KOPT-K1 (cell line): ENCODE measurements around the gene ACTL10.

Experiments used
- H3K27ac ChIP-seq: fragments of 200-600 bp; sonication (generic); 2 replicates; pipeline ENCODE4 v1.5.1; 2016; ENCODE audit warnings: antibody characterized with exemption, mild to moderate bottlenecking, low read depth, low read length; ENCODE audit not compliant: poor library complexity, severe bottlenecking
- H3K36me3 ChIP-seq: fragments of 200-600 bp; sonication (generic); 2 replicates; pipeline ENCODE4 v1.5.1; 2017; ENCODE audit warnings: antibody characterized with exemption, mild to moderate bottlenecking, low read length, moderate library complexity; ENCODE audit not compliant: insufficient read depth
- H3K9me3 ChIP-seq: fragments of 200-600 bp; sonication (generic); 2 replicates; pipeline ENCODE4 v1.5.1; 2017; ENCODE audit warnings: antibody characterized with exemption, low read length, mild to moderate bottlenecking; ENCODE audit not compliant: insufficient read depth, poor library complexity, severe bottlenecking

The ACTL10 gene

GRCh38 chr20:33703498-33704137 lies 36.9 kb downstream of the ACTL10 start:
- peaks cover 13% of the 10 kb centered on the region for H3K9me3 ChIP-seq
- peaks cover 34% of the 10 kb centered on the region for H3K36me3 ChIP-seq
- no peak overlapping the region for H3K27ac ChIP-seq

DNA sequence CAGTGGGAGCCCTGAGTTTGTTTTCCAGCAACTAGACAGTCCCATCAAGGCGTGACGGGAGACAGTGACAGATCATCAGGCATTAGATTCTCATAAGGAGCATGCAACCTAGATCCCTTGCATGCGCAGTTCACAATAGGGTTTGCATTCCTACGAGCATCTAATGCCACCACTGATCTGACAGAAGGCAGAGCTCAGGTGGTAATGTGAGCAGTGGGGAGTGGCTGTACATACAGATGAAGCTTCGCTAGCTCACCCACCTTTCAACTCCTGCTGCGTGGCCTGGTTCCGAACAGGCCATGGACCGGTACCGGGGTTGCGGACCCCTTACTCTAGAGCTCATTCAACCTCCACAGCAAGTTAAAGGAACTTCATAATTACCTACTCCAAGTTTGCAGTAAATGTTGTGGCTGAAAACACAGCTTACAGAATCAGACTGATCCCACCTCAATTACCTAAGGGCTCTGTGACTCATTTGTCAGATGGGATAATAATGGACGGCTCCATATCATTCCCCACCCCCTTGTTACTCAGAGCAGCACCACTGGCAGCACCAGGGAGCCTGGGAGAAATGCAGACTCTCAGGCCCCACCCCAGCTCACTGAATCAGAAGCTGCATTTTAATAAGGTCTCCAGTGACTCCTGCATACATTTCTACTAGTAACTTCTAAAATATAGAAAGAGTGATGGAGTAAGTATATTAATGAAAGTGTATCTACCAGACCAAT lies 37.6 kb downstream of the ACTL10 start:
- Histone ChIP-seq H3K9me3 (peaks cover 13% of the 10 kb centered on the region), H3K27ac (no peak overlapping the region), H3K36me3 (peaks cover 34% of the 10 kb centered on the region)

GRCh38 chr20:33707668-33708067 lies 40.9 kb downstream of the ACTL10 start:
- Histone ChIP-seq H3K27ac (no peak overlapping the region), H3K9me3 (no peaks in the 10 kb centered on the region), H3K36me3 (peaks cover 62% of the 10 kb centered on the region)

DNA sequence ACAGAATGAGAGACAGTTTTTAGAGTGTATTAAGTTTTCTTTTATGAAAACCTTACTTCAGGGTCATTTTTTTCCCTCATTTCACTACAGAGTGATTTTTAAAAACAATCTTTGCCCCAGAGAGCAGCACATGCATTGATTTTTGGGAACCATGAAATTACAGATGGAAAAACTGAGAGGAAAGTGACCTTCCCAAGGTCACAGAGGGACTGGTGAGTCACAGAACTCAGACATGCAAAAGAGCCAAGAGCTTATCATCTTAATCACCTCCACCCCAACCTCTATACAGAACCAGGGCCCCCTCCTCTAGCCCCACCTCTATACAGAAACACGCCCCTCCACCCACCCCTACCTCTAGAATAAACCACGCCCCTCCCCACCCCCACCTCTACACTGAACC lies 42.7 kb downstream of the ACTL10 start:
- peaks cover 76% of the 10 kb centered on the region for H3K36me3 ChIP-seq

GRCh38 chr20:33709905-33710541 lies 43.3 kb downstream of the ACTL10 start:
- Histone ChIP-seq H3K27ac (no peak overlapping the region), H3K9me3 (no peaks in the 10 kb centered on the region), H3K36me3 (peaks cover 77% of the 10 kb centered on the region)

More for the DNA sequence above, 42.7 kb downstream of the ACTL10 start:
- H3K27ac ChIP-seq: no peak overlapping the region
- no peaks in the 10 kb centered on the region for H3K9me3 ChIP-seq

- H3K9me3 ChIP-seq: no peaks in the 10 kb centered on the region
- H3K27ac ChIP-seq: no peak overlapping the region
- peaks cover 75% of the 10 kb centered on the region for H3K36me3 ChIP-seq
Observed at GRCh38 chr20:33710681-33711445, 44.1 kb downstream of the ACTL10 start.

GRCh38 chr20:33711446-33711738 lies 44.6 kb downstream of the ACTL10 start:
- H3K27ac ChIP-seq: no peak overlapping the region
- no peaks in the 10 kb centered on the region for H3K9me3 ChIP-seq
- H3K36me3 ChIP-seq: peaks cover 70% of the 10 kb centered on the region

GRCh38 chr20:33713865-33714367 lies 47.2 kb downstream of the ACTL10 start:
- H3K36me3 ChIP-seq: peaks cover 50% of the 10 kb centered on the region
- no peak overlapping the region for H3K27ac ChIP-seq
- no peaks in the 10 kb centered on the region for H3K9me3 ChIP-seq

DNA sequence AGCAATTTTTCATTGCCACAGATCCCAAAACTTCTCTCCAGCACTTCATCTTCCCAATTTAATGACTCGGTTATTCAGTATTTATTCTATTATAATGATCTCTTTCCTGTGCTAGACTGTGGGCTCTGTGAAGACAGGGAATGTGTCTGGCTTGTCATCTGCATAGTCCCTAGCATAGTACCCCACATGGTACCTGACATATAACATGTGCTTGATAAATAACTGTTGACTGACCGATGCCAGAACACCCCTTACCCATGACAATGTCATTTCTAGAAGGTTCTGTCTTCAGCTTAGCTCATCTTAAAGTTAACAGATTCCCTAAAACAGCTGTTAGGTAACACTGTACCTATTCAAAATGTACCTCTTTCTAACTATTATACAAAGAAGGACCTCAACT lies 49.8 kb downstream of the ACTL10 start:
- peaks cover 32% of the 10 kb centered on the region for H3K36me3 ChIP-seq
- H3K27ac ChIP-seq: no peak overlapping the region
- no peaks in the 10 kb centered on the region for H3K9me3 ChIP-seq
